ENCODE data around the gene SPAG9. TPM values are rescaled to one million over a fixed set of nuclear protein-coding genes. Genes with fewer than 3 reads are reported as not detected.

The SPAG9 gene
- total and polyA plus RNA-seq, 2 of the 8 experiments (the other 6 are each of a cell fraction or from before 2014, with no cell fraction given), result 9.8 to 63.8 TPM

DNA sequence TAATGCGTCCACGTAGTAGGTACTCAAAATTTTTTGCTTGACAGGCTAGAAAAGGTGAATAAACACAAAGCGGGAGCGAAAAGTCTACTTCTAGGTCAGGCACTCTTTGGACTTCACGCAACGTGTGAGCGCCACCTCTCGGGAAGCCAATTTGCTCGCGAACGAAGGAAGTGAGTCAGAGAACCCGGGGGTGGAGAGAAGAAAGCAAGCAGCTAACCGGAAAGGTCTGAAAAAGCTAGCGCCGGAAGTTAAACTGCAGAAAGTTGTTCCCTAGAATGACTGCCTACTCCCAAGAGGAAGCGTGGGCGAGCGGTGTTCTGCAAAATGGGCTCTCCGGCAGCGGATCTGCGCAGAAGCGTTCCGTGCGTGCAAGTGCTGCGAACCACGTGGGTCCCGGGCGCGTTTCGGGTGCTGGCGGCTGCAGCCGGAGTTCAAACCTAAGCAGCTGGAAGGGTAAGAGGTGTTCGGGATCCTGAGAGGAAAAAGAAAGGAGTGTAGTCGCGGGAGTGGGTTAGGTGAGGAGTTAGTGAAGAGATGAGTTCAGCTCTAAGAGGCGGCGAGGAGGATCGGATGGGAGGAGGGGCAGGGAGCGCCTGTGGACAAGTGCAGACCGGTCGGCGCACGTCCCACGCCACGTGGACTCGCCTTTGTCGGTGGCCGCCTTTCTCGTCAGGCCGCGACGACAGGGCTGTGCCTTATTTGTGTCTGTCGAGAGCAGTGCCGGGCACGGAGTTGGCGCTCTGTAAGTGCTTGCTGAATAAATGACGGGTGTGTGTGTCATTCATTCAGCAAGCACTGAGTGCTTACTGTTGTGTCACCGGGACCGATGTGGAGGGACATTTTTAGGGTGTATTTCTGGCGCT lies 32.8 kb upstream of the SPAG9 start, which contains the start of gene NME1:
NME1 (plus strand) TSS at position 350 of the 863 bp plus-strand sequence. CDS start 2,096 bp downstream, outside the sequence.
- Histone ChIP-seq H4K91ac (replicated peaks; ENCODE audit: insufficient read length, low read length) (peak within 1 kb of the TSS; percentile 76), H2BK5ac (ENCODE audit: low read depth, low read length) (peak within 1 kb of the TSS; percentile 86), H2AK5ac (ENCODE audit: low read depth, low read length) (peak within 1 kb of the TSS; percentile 2; the same call in 1 of the 2 replicates), H3K4me3 (ENCODE audit: extremely low read depth in 1 of 4, insufficient read depth in 2 of 4, low read depth in 3 of 4, low read length in 4 of 4) (peak within 1 kb of the TSS; percentile 71 to 91 (median 80)), H2BK120ac (replicated peaks; ENCODE audit: low read depth, low read length) (no peak within 1 kb of the TSS), H4K20me1 (replicated peaks in 1 of 2; ENCODE audit: control insufficient read depth in 1 of 2, insufficient read depth in 2 of 2, low read length in 2 of 2) (peaks cover 0 to 4% of the 10 kb centered on the region in 2 experiments), H2AFZ (ENCODE audit: low read length) (peak within 1 kb of the TSS; percentile 93), H3K56ac (replicated peaks; ENCODE audit: insufficient read length, low read depth, low read length) (peak within 1 kb of the TSS; percentile 95), H4K5ac (ENCODE audit: insufficient read length, low read depth, low read length) (peak within 1 kb of the TSS; percentile 88), H3K4me1 (replicated peaks in 1 of 4; ENCODE audit: control insufficient read depth in 3 of 4, insufficient read depth in 4 of 4, low read length in 3 of 4) (peaks cover 0 to 2% (median 0%) of the 10 kb centered on the region in 4 experiments; a peak in 3 of 7 replicates), H3K23ac (ENCODE audit: insufficient read length) (no peak within 1 kb of the TSS), H3K14ac (ENCODE audit: insufficient read length) (no peak within 1 kb of the TSS), H3K79me2 (ENCODE audit: control insufficient read depth in 1 of 2, insufficient read depth in 2 of 2, low read length in 2 of 2) (peaks cover 10 to 42% of the 10 kb centered on the region in 2 experiments), H3K9ac (replicated peaks in 1 of 4; ENCODE audit: extremely low read depth in 1 of 4, low read depth in 3 of 4, low read length in 3 of 4) (peak within 1 kb of the TSS; percentile 76 to 94 (median 89)), H3K27ac (ENCODE audit: low read depth, low read length) (peak within 1 kb of the TSS; percentile 72), H3K4ac (replicated peaks; ENCODE audit: insufficient read length, low read depth, low read length) (peak within 1 kb of the TSS; percentile 70), H3K79me1 (ENCODE audit: low read depth, low read length) (peaks cover 11% of the 10 kb centered on the region), H2BK20ac (ENCODE audit: low read length) (no peak within 1 kb of the TSS), H3K36me3 (ENCODE audit: control insufficient read depth in 2 of 4, insufficient read depth in 4 of 4, low read length in 3 of 4) (peaks cover 9 to 19% (median 13%) of the 10 kb centered on the region in 4 experiments), H3K27me3 (replicated peaks in 1 of 4; ENCODE audit: control insufficient read depth in 3 of 4, extremely low read depth in 1 of 4, insufficient read depth in 3 of 4, low read length in 3 of 4) (no peaks in the 10 kb centered on the region), H3K9me3 (ENCODE audit: insufficient read depth in 2 of 2, low read depth in 1 of 2, low read length in 1 of 2) (no peaks in the 10 kb centered on the region), H4K8ac (ENCODE audit: extremely low read depth, insufficient read depth, low read length) (peak within 1 kb of the TSS; percentile 95; the same call in 1 of the 2 replicates), H2BK15ac (ENCODE audit: low read length) (no peak within 1 kb of the TSS), H3K18ac (ENCODE audit: extremely low read depth, low read length) (peak within 1 kb of the TSS; percentile 75), H3K23me2 (ENCODE audit: low read depth, low read length) (peaks cover 5% of the 10 kb centered on the region), H3K4me2 (ENCODE audit: insufficient read depth in 1 of 2, low read depth in 2 of 2, low read length in 2 of 2) (peak within 1 kb of the TSS; percentile 85 to 95), H2BK12ac (ENCODE audit: low read depth, low read length) (peak within 1 kb of the TSS; percentile 30; the same call in 1 of the 2 replicates)
- WGBS, 2 experiments (ENCODE audit: extremely low coverage in 1 of 2, insufficient coverage in 1 of 2, insufficient read length in 1 of 2, insufficient replicate concordance in 2 of 2, low coverage in 1 of 2, low lambda C conversion rate in 2 of 2, missing lambda C conversion rate in 1 of 2), result 1% methylated on average over 60 of the region's 60 CpGs; no CpG with 5 or more reads in 1 of the 2 experiments
- DNase-seq (ENCODE audit: low read depth in 1 of 2, low spot score in 2 of 2) (peak; percentile 97 to 99), FAIRE-seq (peak; percentile 82)
- POLR2A ChIA-PET (ENCODE audit: partially characterized antibody), result interaction anchor here (0.7 to 6.1 kb wide), 15 partner anchors 11 to 287 kb away, joined by 3 to 82 read pairs (median 4); partner anchors contain the start of genes NME2, SPAG9 and TOB1
- CTCF ChIA-PET (ENCODE audit: partially characterized antibody), result interaction anchor here (0.7 to 2.0 kb wide), 23 partner anchors 10 to 368 kb away, joined by 3 to 9 read pairs (median 4); partner anchors contain the start of gene SPAG9
- TF ChIP-seq RXRA (IDR thresholded peaks at IDR 0.05; ENCODE audit: insufficient read depth, low read depth, low read length), result 0 out of 2 replicates have a peak, but pooled peaks have one; percentile 61
- peak; percentile 62 for TF ChIP-seq JUN (IDR thresholded peaks at IDR 0.05; ENCODE audit: low read depth, low read length)
- TF ChIP-seq RBBP5 (IDR thresholded peaks at IDR 0.05; ENCODE audit: borderline replicate concordance, low read depth, low read length), result peak; percentile 81; the same call in 1 of the 2 replicates
- peak; percentile 63; the same call in 1 of the 2 replicates for TF ChIP-seq E2F6 (IDR thresholded peaks at IDR 0.05)

All from H1 (cell line).